H1 (cell line): Measurements from ENCODE around the gene BCKDHA.

Experiments used
- EP300 ChIP-seq, 2 experiments: IDR thresholded peaks; 1 replicate in 1 of 2; 2 replicates in 1 of 2; pipeline ENCODE4 v1.6.1; 2011 to 2012; ENCODE audit warnings: low read depth in 2 of 2, low read length in 2 of 2, mild to moderate bottlenecking in 2 of 2, borderline replicate concordance in 1 of 2, inconsistent platforms in 1 of 2, moderate library complexity in 1 of 2
- TCF12 ChIP-seq: IDR thresholded peaks from 2 replicates; pipeline ENCODE4 v1.6.1; 2011; ENCODE audit warnings: low read depth, mild to moderate bottlenecking, low read length

DNA sequence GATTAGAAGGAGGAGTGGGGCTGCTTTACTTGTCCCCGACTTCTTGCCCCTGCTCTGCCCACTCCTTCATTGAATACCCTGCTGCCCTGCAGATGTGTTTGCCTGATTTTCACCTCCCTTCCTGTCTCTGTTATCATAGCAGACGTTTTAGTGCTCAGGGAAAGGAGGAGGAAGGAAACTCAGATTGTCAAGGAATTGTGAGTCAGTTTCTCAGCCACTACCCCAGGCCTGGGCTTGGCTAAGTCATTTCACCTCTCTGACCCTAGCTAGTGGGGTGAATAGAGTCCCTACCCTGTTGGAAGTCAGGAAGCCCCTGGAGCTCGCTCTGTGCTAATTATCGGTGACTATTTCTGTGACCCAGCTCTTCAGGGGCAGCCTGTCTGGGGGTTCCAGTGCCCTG lies 3.9 kb downstream of the BCKDHA start:
- TF ChIP-seq TCF12 (no peak), EP300 (IDR thresholded peaks at IDR 0.05; ENCODE audit: borderline replicate concordance in 1 of 2, low read depth in 2 of 2, low read length in 2 of 2) (no peak)
